ENCODE measurements around the gene TC2N.

The TC2N gene

GRCh38 chr14:91897106-91897701, 29.9 kb upstream of the TC2N start:
- Histone ChIP-seq H3K36me3 (ENCODE audit: insufficient read depth, insufficient read length, low read length) (no peaks in the 10 kb centered on the region), H3K27me3 (ENCODE audit: insufficient read depth, insufficient read length) (no peaks in the 10 kb centered on the region), H3K9ac (ENCODE audit: insufficient read length, low read depth) (no peak overlapping the region), H3K4me3 (ENCODE audit: insufficient read length, low read depth) (no peak overlapping the region), H3K9me3 (ENCODE audit: insufficient read depth, low read length) (no peaks in the 10 kb centered on the region), H3K4me1 (ENCODE audit: insufficient read depth, insufficient read length) (peaks cover 6% of the 10 kb centered on the region)
- peak; percentile 36 for DNase-seq (ENCODE audit: low read depth, low spot score)
- TF ChIP-seq ZNF274 (IDR thresholded peaks at IDR 0.05; ENCODE audit: low read depth, low read length) (no peak), YY1 (IDR thresholded peaks at IDR 0.05; ENCODE audit: insufficient read depth, insufficient read length) (no peak), SUZ12 (IDR thresholded peaks at IDR 0.05; ENCODE audit: extremely low read depth, insufficient read depth, insufficient read length) (no peak)

DNA sequence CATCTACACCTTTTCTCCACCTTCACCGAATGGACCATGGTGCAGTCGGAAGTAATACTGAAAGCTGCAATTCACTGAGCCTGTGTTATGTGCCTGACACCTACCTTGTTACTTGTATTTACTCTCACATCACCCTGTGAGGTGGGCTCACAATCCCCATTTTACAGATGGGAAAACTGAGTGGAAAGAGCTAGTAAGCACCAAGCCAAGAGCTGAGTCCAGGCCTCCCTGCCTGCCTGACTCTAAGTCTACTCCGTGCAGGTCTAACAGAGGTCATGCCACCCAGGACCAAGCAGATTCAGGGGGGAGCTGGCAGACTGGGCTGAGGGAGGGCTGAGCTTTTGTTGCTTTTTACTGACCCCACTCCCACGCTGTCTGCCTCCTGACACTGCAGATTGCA, 29.1 kb upstream of the TC2N start:
- Histone ChIP-seq H3K36me3 (ENCODE audit: insufficient read depth, insufficient read length, low read length) (no peaks in the 10 kb centered on the region), H3K9ac (ENCODE audit: insufficient read length, low read depth) (no peak overlapping the region), H3K4me3 (ENCODE audit: insufficient read length, low read depth) (no peak overlapping the region), H3K9me3 (ENCODE audit: insufficient read depth, low read length) (no peaks in the 10 kb centered on the region), H3K27me3 (ENCODE audit: insufficient read depth, insufficient read length) (no peaks in the 10 kb centered on the region), H3K4me1 (ENCODE audit: insufficient read depth, insufficient read length) (peaks cover 6% of the 10 kb centered on the region)
- no peak for DNase-seq (ENCODE audit: low read depth, low spot score)
- no peak for TF ChIP-seq YY1 (IDR thresholded peaks at IDR 0.05; ENCODE audit: insufficient read depth, insufficient read length)
- no peak for TF ChIP-seq SUZ12 (IDR thresholded peaks at IDR 0.05; ENCODE audit: extremely low read depth, insufficient read depth, insufficient read length)
- no peak for TF ChIP-seq ZNF274 (IDR thresholded peaks at IDR 0.05; ENCODE audit: low read depth, low read length)

DNA sequence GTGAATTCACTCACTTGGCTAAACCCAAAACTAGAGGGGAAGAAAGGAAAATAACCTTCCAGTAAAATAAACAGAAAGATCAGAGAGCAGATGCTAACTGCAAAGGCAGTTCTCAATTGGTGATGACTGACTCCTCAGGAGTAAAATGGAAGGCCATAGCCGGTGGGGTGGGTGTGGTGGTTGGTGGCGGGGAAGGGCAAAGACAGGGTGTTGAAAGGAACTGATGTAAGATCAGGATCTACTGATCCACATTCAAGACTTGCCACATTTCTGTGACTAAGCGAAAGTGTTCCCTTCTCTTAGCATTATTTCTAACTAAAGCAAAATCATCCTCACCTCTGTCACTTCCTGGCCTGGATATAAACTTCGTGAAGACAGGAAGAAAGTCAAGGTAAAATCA, 26.3 kb upstream of the TC2N start:
- DNase-seq (ENCODE audit: low read depth, low spot score): no peak
- Histone ChIP-seq H3K9ac (ENCODE audit: insufficient read length, low read depth) (no peak overlapping the region), H3K4me1 (ENCODE audit: insufficient read depth, insufficient read length) (peaks cover 6% of the 10 kb centered on the region), H3K36me3 (ENCODE audit: insufficient read depth, insufficient read length, low read length) (no peaks in the 10 kb centered on the region), H3K9me3 (ENCODE audit: insufficient read depth, low read length) (no peaks in the 10 kb centered on the region), H3K27me3 (ENCODE audit: insufficient read depth, insufficient read length) (no peaks in the 10 kb centered on the region), H3K4me3 (ENCODE audit: insufficient read length, low read depth) (no peak overlapping the region)
- TF ChIP-seq YY1 (IDR thresholded peaks at IDR 0.05; ENCODE audit: insufficient read depth, insufficient read length) (no peak), SUZ12 (IDR thresholded peaks at IDR 0.05; ENCODE audit: extremely low read depth, insufficient read depth, insufficient read length) (no peak), ZNF274 (IDR thresholded peaks at IDR 0.05; ENCODE audit: low read depth, low read length) (no peak)

GRCh38 chr14:91893007-91893406, 25.7 kb upstream of the TC2N start:
- TF ChIP-seq ZNF274 (IDR thresholded peaks at IDR 0.05; ENCODE audit: low read depth, low read length) (no peak), SUZ12 (IDR thresholded peaks at IDR 0.05; ENCODE audit: extremely low read depth, insufficient read depth, insufficient read length) (no peak), YY1 (IDR thresholded peaks at IDR 0.05; ENCODE audit: insufficient read depth, insufficient read length) (no peak)
- H3K4me3 ChIP-seq (ENCODE audit: insufficient read length, low read depth): no peak overlapping the region
- DNase-seq (ENCODE audit: low read depth, low spot score): no peak

GRCh38 chr14:91891721-91892220, 24.4 kb upstream of the TC2N start:
- DNase-seq (ENCODE audit: low read depth, low spot score): no peak
- no peak for TF ChIP-seq SUZ12 (IDR thresholded peaks at IDR 0.05; ENCODE audit: extremely low read depth, insufficient read depth, insufficient read length)
- no peak for TF ChIP-seq YY1 (IDR thresholded peaks at IDR 0.05; ENCODE audit: insufficient read depth, insufficient read length)
- TF ChIP-seq ZNF274 (IDR thresholded peaks at IDR 0.05; ENCODE audit: low read depth, low read length): no peak

More at GRCh38 chr14:91893007-91893406, 25.7 kb upstream of the TC2N start:
- H3K9me3 ChIP-seq (ENCODE audit: insufficient read depth, low read length): no peaks in the 10 kb centered on the region
- no peak overlapping the region for H3K9ac ChIP-seq (ENCODE audit: insufficient read length, low read depth)
- no peaks in the 10 kb centered on the region for H3K36me3 ChIP-seq (ENCODE audit: insufficient read depth, insufficient read length, low read length)
- H3K4me1 ChIP-seq (ENCODE audit: insufficient read depth, insufficient read length): peaks cover 6% of the 10 kb centered on the region
- H3K27me3 ChIP-seq (ENCODE audit: insufficient read depth, insufficient read length): no peaks in the 10 kb centered on the region

GRCh38 chr14:91891101-91891500, 23.8 kb upstream of the TC2N start:
- no peaks in the 10 kb centered on the region for H3K4me1 ChIP-seq (ENCODE audit: insufficient read depth, insufficient read length)
- H3K9ac ChIP-seq (ENCODE audit: insufficient read length, low read depth): no peak overlapping the region
- H3K27me3 ChIP-seq (ENCODE audit: insufficient read depth, insufficient read length): no peaks in the 10 kb centered on the region
- H3K4me3 ChIP-seq (ENCODE audit: insufficient read length, low read depth): no peak overlapping the region
- TF ChIP-seq SUZ12 (IDR thresholded peaks at IDR 0.05; ENCODE audit: extremely low read depth, insufficient read depth, insufficient read length) (no peak), ZNF274 (IDR thresholded peaks at IDR 0.05; ENCODE audit: low read depth, low read length) (no peak), YY1 (IDR thresholded peaks at IDR 0.05; ENCODE audit: insufficient read depth, insufficient read length) (no peak)
- no peak for DNase-seq (ENCODE audit: low read depth, low spot score)
- no peaks in the 10 kb centered on the region for H3K36me3 ChIP-seq (ENCODE audit: insufficient read depth, insufficient read length, low read length)
- no peaks in the 10 kb centered on the region for H3K9me3 ChIP-seq (ENCODE audit: insufficient read depth, low read length)

More at GRCh38 chr14:91891721-91892220, 24.4 kb upstream of the TC2N start:
- H3K9me3 ChIP-seq (ENCODE audit: insufficient read depth, low read length): no peaks in the 10 kb centered on the region
- no peak overlapping the region for H3K9ac ChIP-seq (ENCODE audit: insufficient read length, low read depth)
- no peaks in the 10 kb centered on the region for H3K36me3 ChIP-seq (ENCODE audit: insufficient read depth, insufficient read length, low read length)
- H3K4me3 ChIP-seq (ENCODE audit: insufficient read length, low read depth): no peak overlapping the region
- no peaks in the 10 kb centered on the region for H3K27me3 ChIP-seq (ENCODE audit: insufficient read depth, insufficient read length)
- H3K4me1 ChIP-seq (ENCODE audit: insufficient read depth, insufficient read length): peaks cover 3% of the 10 kb centered on the region

DNA sequence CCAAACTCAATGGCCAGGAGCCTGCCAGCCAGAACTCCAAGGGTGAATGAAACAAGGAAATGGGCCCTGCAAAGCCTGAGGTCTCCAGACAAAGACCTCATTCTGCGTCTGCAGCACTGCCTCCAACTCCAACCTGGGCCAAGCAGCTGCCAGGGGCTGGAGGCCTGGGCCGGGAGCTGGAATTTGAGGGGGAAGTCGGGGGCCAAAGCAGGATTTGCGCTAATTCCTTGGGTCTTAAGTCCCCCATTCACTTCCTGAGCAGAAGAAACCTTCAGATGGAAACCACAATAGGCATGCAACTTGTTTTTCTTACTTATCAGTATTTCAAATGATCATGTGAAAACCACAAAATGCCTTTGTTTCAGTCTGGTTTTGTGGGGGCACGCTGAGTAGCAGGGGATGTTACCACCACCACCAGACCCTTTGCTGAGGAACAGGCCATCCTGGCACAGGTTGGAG, 23.0 kb upstream of the TC2N start:
- no peak for DNase-seq (ENCODE audit: low read depth, low spot score)
- Histone ChIP-seq H3K9ac (ENCODE audit: insufficient read length, low read depth) (no peak overlapping the region), H3K9me3 (ENCODE audit: insufficient read depth, low read length) (no peaks in the 10 kb centered on the region), H3K4me1 (ENCODE audit: insufficient read depth, insufficient read length) (no peaks in the 10 kb centered on the region), H3K27me3 (ENCODE audit: insufficient read depth, insufficient read length) (no peaks in the 10 kb centered on the region), H3K36me3 (ENCODE audit: insufficient read depth, insufficient read length, low read length) (no peaks in the 10 kb centered on the region), H3K4me3 (ENCODE audit: insufficient read length, low read depth) (no peak overlapping the region)
- TF ChIP-seq SUZ12 (IDR thresholded peaks at IDR 0.05; ENCODE audit: extremely low read depth, insufficient read depth, insufficient read length) (no peak), ZNF274 (IDR thresholded peaks at IDR 0.05; ENCODE audit: low read depth, low read length) (no peak), YY1 (IDR thresholded peaks at IDR 0.05; ENCODE audit: insufficient read depth, insufficient read length) (no peak)
